Sigmoid colon (tissue), 7 donors: Measurements from ENCODE around the gene KDM3B. TPM values are rescaled to one million over a fixed set of nuclear protein-coding genes. Genes with fewer than 3 reads are reported as not detected.

Source experiments
- DNase-seq: peaks from one replicate; pipeline ENCODE4 v3.0.0-alpha.2; 2019
- H3K27ac ChIP-seq, 4 donors: fragments of 200-600 bp; sonication (generic); one replicate each; pipeline ENCODE4 v1.5.1; 2016 to 2019; ENCODE audit warnings: mild to moderate bottlenecking in 1 of 4
- H3K27me3 ChIP-seq, 3 donors: fragments of 200-600 bp; sonication (generic); one replicate each; pipeline ENCODE4 v1.5.1; 2019; ENCODE audit warnings: mild to moderate bottlenecking in 1 of 3
- H3K36me3 ChIP-seq, 4 donors: fragments of 200-600 bp; sonication (generic); one replicate each; pipeline ENCODE4 v1.5.1; 2016 to 2019
- H3K4me1 ChIP-seq, 4 donors: fragments of 200-600 bp; sonication (generic); one replicate each; pipeline ENCODE4 v1.5.1; 2017 to 2019
- H3K4me3 ChIP-seq, 4 donors: fragments of 200-600 bp; sonication (generic); one replicate each; pipeline ENCODE4 v1.5.1; 2017 to 2019; ENCODE audit warnings: mild to moderate bottlenecking in 2 of 4, moderate library complexity in 1 of 4
- H3K9me3 ChIP-seq, 4 donors: fragments of 200-600 bp in 3 of 4; sonication (generic) in 3 of 4; one replicate each; pipeline versions ENCODE4 v1.5.1 to v1.6.1; 2013 to 2019
- CTCF ChIP-seq, 4 experiments: fragments of 450-650 bp in 3 of 4; fragments of 200-600 bp in 1 of 4; IDR thresholded peaks; one replicate each; pipeline ENCODE4 v1.5.1; 2016 to 2019; ENCODE audit warnings: antibody characterized with exemption in 4 of 4, mild to moderate bottlenecking in 3 of 4, moderate library complexity in 2 of 4
- EP300 ChIP-seq, 4 donors: sonication (generic); formaldehyde crosslinking; IDR thresholded peaks; one replicate each; pipeline ENCODE4 v1.6.1; 2017; ENCODE audit warnings: antibody characterized with exemption in 4 of 4
- POLR2A ChIP-seq, 2 donors: fragments of 450-650 bp; IDR thresholded peaks; one replicate each; pipeline ENCODE4 v1.6.1; 2016; ENCODE audit warnings: antibody characterized with exemption in 2 of 2, mild to moderate bottlenecking in 2 of 2, moderate library complexity in 2 of 2
- POLR2AphosphoS5 ChIP-seq, 4 donors: sonication (generic); formaldehyde crosslinking; IDR thresholded peaks; one replicate each; pipeline ENCODE4 v1.6.1; 2017; ENCODE audit warnings: antibody characterized with exemption in 4 of 4
- WGBS, 2 donors: extraction: QIAGEN DNeasy Blood & Tissue Kit; methylation state at CpG; one replicate each; pipeline ENCODE4 v1.1.7; 2013; 5-methylcytosine and 5-hydroxymethylcytosine counted together
- intact Hi-C: fragments of 100-400 bp; cut with DNase I; formaldehyde crosslinking; loops from one replicate; pipeline ENCODE4 v1.15.1; 2023
- polyA plus RNA-seq, 3 donors: library from polyadenylated mRNA; stranded (reverse); fragments of 200-250 nt; gene quantifications; one replicate each; pipeline ENCODE4 v1.2.3, GENCODE V29; 2013
- total RNA-seq, 4 donors: library from RNA; depleted of rRNA; stranded (reverse); fragments of >200 nt; gene quantifications; one replicate each; pipeline ENCODE4 v1.1.0, GENCODE V29; 2016
- donor health status: healthy with polysubstance abuse.
- donor health status: Bipolar disorder and iron deficiency.
- donor health status: healthy.

The KDM3B gene
- total and polyA plus RNA-seq, 7 donors: 16.2 to 69.6 (median 54.8) TPM

GRCh38 chr5:138444078-138444773 is 91.7 kb downstream of the KDM3B start:
- 90 to 95% methylated on average over 13 of the region's 13 CpGs for WGBS, 2 donors
- Histone ChIP-seq H3K27ac (no peak overlapping the region), H3K4me3 (no peak overlapping the region), H3K4me1 (peaks cover 0 to 13% (median 12%) of the 10 kb centered on the region in 4 donors), H3K36me3 (peaks cover 0 to 7% (median 0%) of the 10 kb centered on the region in 4 donors), H3K27me3 (no peaks in the 10 kb centered on the region), H3K9me3 (no peaks in the 10 kb centered on the region)
- intact Hi-C loops: no loop called here
- TF ChIP-seq EP300 (IDR thresholded peaks at IDR 0.05): no peak
- TF ChIP-seq POLR2A (IDR thresholded peaks at IDR 0.05): no peak
- no peak for TF ChIP-seq POLR2AphosphoS5 (IDR thresholded peaks at IDR 0.05)
- no peak for TF ChIP-seq CTCF (IDR thresholded peaks at IDR 0.05)
- no peak for DNase-seq

- intact Hi-C loops: no loop called here
- Histone ChIP-seq H3K9me3 (no peaks in the 10 kb centered on the region), H3K4me1 (peaks cover 0 to 13% (median 12%) of the 10 kb centered on the region in 4 donors), H3K27me3 (no peaks in the 10 kb centered on the region), H3K4me3 (no peak overlapping the region), H3K27ac (no peak overlapping the region), H3K36me3 (peaks cover 0 to 7% (median 0%) of the 10 kb centered on the region in 4 donors)
- no peak for TF ChIP-seq CTCF (IDR thresholded peaks at IDR 0.05)
- no peak for TF ChIP-seq POLR2A (IDR thresholded peaks at IDR 0.05)
- TF ChIP-seq POLR2AphosphoS5 (IDR thresholded peaks at IDR 0.05): no peak
- no peak for TF ChIP-seq EP300 (IDR thresholded peaks at IDR 0.05)
- WGBS, 2 donors: 78 to 91% methylated on average over 22 of the region's 22 CpGs
- DNase-seq: no peak
These were observed 92.5 kb downstream of the KDM3B start for GRCh38 chr5:138444774-138445546.

GRCh38 chr5:138445547-138446271 is 93.2 kb downstream of the KDM3B start:
- WGBS, 2 donors: 47 to 80% methylated on average over 18 of the region's 18 CpGs
- Histone ChIP-seq H3K27me3 (no peaks in the 10 kb centered on the region), H3K4me3 (no peak overlapping the region), H3K4me1 (peaks cover 0 to 13% (median 11%) of the 10 kb centered on the region in 4 donors), H3K36me3 (peaks cover 0 to 7% (median 0%) of the 10 kb centered on the region in 4 donors), H3K27ac (no peak overlapping the region), H3K9me3 (no peaks in the 10 kb centered on the region)
- no peak for TF ChIP-seq EP300 (IDR thresholded peaks at IDR 0.05)
- TF ChIP-seq POLR2AphosphoS5 (IDR thresholded peaks at IDR 0.05): no peak
- no peak for TF ChIP-seq POLR2A (IDR thresholded peaks at IDR 0.05)
- TF ChIP-seq CTCF (IDR thresholded peaks at IDR 0.05): no peak
- DNase-seq: no peak
- intact Hi-C loops: no loop called here

GRCh38 chr5:138448070-138448469 is 95.6 kb downstream of the KDM3B start:
- no peak overlapping the region for H3K27ac ChIP-seq
- WGBS, 2 donors: 90 to 93% methylated on average over 6 of the region's 6 CpGs
- DNase-seq: no peak

More at GRCh38 chr5:138448070-138448469, 95.6 kb downstream of the KDM3B start:
- intact Hi-C loops: no loop called here
- Histone ChIP-seq H3K4me3 (no peak overlapping the region), H3K36me3 (peaks cover 0 to 7% (median 0%) of the 10 kb centered on the region in 4 donors), H3K27me3 (no peaks in the 10 kb centered on the region), H3K9me3 (no peaks in the 10 kb centered on the region), H3K4me1 (peaks cover 0 to 13% (median 11%) of the 10 kb centered on the region in 4 donors)
- TF ChIP-seq EP300 (IDR thresholded peaks at IDR 0.05) (no peak), POLR2AphosphoS5 (IDR thresholded peaks at IDR 0.05) (no peak), POLR2A (IDR thresholded peaks at IDR 0.05) (no peak), CTCF (IDR thresholded peaks at IDR 0.05) (no peak)
